GM18511 (cell line): ENCODE results near the gene NPTN.
"Not testable (repeated sequence)": the region's sequence is repeated elsewhere in the genome, so short reads cannot be mapped to it uniquely, and the experiment has no call there.

Source experiments
- ATAC-seq: cut with Tn5 transposase; IDR thresholded peaks from one replicate; pipeline ENCODE4 v1.9.1; 2021; ENCODE audit warnings: mild to moderate bottlenecking, moderate library complexity; ENCODE audit not compliant: unreplicated experiment

NPTN gene

DNA sequence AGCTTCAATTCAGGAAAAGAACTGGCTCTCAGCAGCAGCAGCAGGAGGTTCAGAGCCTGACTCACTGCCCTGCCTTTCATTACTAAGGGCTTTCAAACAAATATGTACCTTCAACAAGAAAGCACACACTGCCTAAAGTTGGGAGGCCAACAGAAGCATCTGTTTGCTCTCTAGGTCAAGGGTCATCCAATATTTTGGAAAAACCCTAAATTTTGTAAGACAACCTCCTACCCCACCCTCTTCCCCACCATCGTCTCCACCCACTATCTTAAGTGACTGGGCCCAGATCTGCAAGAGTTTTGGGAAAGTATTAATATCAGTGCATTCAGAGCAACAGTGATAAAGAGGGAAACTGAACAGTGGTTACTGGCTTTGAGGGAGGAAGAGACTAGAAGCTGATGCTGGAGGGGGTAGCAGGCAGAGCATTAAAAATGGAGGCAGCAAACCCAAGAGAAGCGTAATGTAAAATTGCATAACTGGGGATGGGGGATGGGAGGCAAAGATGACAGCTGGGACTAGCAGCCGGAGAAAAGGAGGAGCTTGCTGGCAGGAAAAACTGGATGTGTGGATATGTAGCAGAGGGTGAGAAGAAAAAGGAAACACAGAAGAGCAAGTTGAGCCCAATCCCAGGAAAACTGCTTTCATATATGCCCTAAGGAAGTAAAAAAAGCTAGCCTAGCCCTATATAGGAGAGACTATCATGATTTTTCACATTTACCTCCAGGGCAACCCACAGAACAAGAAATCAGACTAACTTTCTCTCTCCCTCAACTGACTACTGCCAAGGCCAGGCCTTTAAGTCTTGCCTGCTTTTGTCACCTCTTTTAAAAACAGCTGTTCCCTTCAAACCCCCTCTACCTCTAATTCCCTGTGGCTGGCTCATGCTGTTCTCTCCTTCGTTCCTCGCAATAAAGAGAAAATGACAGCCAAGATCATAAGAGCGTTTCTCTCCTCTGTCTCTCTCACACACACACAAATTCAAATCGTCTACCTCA lies 31.4 kb downstream of the NPTN start:
- ATAC-seq, result no peak

DNA sequence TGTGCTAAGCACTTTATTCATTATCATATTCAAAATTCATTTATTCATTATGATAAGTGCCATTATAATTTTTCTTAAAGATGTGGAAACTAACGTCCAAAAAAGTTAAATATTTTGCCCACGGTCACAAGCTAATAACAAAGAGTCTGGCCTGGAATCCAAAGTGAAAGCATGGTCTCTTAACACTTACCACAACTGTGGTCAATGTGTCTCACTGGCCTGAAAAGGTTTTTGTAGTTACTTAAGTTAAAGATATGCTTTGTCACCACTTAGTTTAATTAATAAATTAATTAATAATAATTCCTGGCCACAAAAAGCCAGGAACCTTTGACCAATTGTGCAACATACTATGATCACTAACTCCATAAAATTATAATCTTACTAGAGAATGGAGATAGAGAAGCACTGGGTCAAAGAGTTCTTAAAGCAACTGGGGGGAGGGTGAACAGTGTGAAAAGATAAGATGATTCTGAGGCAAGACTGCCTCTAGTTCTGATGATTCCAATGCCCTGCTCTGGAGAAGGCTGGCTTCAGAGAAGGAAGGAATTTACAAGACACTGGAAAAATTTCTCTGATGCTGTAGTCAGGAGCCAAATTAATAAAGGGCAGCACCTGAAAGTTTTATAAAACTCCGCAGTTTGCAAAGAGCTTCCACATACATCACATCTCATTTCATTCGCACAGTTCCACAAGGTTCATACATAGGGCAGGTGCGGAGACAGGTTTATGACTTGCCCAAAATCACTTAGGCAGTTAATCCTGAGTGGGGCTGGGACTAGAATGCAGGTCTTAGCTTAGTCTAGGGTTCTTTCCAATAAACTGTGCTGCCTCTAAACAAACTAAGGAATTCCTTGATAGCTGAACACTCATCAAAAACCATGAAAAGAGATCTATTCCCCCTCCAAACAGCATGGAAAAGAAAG lies 32.5 kb downstream of the NPTN start:
- ATAC-seq, result no peak

DNA sequence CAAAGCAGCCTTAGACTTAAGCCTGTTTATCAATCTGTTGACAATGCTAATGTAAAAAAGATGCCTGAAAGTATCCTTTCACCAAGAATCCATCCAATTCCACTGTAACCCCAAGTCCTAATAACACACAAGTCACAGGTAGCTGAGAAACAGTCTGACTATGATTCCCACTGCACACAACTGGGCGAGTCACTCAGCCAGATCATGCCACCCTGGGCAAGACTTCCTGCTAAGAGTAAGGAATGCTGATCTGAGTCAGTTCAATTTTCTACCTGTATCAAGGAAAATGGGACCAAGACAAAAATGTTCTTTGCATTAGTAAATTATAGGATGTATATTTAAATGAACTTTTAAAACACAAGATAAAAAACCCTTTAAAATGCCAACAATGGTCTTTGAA lies 33.3 kb downstream of the NPTN start:
- no peak for ATAC-seq

DNA sequence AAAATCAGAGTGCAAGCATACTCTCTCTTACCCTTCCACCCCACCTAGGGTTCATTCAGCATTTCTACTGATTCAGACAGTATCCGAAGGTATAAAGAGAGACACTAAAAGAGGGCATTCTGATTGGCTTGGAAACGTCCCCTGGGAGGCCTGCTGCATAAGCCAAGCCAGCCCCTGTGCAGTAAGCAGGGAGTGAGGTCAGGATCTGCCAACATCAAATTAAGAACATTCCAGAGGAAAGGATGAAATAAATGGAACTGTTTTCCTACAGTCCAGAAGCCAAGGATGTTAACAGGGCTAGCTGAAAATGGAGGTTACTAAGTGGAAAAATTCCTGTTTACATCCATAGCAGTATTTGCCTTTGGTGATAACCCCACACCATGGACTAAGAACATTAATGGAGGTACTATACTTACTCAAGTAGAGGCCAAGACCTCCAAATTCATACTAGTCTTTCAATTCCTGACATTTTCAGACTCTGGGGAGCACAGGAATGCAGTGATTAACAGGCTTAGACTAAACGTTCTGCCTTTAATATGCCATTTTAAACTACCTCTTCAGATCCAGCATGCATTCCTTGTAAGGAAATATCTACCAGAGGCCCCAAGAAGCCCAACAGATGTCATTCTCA lies 34.5 kb downstream of the NPTN start:
- no peak for ATAC-seq

DNA sequence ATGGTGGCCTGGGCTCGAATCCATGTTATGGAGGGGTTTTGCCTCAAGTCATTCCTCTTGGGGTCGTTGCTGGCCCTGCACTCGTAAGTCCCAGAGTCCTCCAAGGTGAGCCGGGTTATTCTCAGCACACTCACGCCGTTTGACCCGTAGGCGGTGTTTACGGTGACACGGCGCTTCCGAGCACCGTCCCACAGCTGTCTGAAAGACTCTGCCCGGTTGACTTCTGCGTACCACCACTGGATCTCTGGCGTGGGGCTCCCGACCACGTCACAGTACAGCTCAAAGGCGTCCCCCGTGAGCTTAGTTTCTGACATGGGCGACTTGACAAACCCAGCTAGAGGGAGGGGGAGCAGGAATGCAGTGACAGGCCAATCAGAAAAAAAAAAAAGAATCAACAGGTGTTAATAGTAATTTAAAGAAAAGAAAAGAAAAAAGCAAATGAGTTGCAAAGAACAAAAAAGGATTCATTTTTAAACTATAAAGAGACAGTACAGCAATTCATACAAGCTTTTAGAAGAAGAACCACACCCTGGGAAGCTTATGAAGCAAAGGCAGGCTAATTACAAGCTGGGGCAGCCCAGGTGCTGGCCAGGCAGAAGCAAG lies 36.1 kb downstream of the NPTN start:
- no peak for ATAC-seq

DNA sequence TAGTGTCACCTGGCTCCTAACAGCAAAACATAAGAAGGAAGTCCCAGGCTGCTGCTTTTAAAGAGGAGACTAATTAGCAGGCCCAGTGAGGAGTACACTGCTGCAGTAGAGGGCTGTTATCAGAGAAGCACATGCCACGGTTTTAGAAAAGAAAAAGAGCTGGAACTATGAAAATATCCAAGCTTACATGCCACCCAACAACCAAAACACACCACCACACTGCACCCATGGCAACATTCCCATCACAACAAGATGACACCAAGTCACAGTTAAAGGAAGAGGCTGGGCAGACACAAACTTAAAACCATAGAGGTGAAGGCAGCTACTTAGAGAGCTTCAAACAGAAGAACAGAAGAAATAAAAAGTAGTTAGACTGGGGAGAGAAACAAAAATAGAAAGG lies 37.0 kb downstream of the NPTN start:
- no peak for ATAC-seq

DNA sequence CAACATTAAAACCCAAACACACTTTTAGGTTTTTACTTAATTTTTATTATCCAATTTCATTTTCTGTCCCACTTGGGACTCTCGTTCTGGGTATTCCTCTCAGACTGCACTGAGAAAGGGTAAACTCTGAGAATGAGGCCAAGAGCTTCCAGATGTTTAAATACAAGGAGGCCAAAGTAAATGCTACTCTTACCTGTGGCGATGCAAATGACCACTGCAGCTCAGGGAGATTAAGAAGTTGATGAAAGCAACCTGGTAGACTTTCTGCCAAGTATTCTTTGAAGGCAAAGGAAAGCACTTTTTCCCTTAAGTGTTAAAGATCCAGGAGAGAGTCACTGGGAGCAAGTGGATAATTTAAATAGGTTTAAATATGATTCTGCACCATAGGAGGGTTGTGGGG lies 39.1 kb downstream of the NPTN start:
- no peak for ATAC-seq

DNA sequence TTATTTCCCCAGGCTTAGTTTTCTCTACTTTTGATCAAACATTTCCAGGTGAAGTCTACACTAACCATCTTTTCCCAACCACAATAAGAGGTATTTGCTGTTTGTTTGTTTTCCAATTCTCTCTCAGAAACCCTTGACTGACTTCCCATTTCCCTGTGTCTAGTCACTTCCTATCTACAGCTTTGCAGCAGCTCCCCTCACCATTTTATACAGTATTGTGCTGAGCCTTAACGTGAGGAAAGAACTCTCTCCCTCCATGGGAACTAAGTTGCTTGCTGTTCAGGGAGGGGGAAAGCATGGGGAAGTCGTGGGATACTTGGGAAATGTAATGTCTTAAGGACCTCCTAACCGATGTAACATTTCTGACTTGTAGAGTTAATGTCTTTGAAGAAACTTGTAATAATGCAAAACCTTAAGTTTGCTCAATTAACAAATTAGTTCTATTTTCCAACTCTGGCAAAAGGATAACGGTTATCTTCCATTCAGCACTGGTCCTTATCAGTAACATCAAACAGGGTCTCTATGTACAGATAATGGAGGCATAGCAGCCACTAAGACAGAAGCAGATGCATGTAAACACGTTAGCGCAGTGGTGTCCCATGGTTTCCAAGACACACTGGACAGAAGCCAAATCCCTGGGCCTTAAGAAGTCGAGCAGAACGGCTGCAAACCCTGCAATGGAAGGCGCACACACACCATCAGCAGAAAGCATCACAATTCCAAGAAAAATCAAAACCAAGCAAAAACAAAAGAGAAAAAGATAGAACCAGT lies 39.7 kb downstream of the NPTN start:
- no peak for ATAC-seq

DNA sequence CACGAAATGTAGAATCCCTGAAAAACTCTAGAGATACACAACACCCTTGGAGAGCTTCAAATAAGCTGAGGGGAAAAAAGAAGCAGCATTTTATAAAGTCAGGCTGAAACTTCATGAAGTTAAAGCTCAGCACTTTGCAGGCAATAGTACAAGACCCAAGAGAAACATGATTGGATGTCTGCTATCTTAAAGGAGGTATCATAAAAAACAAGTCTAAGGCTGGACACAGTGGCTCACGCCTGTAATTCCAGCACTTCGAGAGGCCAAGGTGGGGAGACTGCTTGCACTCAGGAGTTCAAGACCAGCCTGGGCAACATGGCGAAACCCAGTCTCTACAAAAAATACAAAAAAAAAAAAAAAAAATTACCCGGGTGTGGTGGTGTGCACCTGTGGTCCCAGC lies 42.9 kb downstream of the NPTN start:
- ATAC-seq, result no peak

DNA sequence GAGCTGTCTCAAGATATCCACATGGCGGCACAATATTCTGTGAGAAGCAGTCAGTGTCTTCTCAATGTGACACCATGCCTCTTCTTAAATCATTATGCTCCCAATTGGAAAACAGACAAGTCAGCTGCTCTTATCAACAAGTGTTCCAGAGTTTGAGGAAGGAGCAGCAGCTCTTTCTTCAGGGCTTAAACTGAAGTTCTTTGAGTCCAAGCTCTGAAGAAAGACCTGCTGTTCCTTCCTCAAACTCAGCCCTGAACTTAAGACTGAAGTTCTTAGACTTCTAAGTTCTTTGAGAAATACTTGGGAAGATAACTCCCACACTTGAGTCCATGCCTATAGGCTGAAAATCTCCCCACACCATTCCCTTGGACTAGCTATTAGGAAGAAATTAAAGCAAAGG lies 43.4 kb downstream of the NPTN start:
- ATAC-seq, result no peak

DNA sequence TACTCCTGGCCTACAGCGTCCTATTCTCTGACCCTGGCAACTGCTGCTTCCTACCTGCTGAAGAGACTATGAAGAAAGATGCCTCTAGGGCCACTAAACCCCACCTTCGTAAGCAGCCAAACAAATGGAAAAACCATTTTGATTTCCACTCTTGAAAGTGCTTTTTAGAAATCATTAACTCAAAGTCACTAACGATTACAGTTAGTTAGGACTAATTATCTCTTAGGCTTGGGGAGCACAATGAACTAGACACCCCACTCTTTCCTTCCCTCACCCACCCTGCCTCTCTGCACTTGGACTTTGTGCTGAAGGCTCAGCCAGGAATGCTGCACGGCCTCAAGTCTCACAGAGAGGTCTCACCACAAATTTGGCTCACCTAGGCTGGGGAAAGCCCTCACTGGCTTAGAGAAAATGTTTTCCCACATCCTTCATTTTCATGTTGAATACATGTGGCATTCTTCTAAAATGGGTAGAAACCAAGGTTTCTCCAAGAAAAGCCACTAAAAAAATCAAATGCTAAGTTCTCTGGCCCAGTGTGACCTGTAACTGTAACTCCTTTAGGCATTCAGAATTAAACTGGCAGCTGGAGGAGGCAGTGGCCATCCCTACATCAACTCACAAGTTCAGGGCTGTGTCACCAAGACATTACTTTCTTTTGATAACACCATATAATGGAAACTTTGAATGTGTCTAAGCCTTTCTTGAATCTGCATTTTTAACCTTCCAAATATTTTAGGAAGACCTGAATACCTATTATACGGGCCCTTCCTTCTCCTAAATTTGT lies 47.1 kb downstream of the NPTN start:
- no peak for ATAC-seq

DNA sequence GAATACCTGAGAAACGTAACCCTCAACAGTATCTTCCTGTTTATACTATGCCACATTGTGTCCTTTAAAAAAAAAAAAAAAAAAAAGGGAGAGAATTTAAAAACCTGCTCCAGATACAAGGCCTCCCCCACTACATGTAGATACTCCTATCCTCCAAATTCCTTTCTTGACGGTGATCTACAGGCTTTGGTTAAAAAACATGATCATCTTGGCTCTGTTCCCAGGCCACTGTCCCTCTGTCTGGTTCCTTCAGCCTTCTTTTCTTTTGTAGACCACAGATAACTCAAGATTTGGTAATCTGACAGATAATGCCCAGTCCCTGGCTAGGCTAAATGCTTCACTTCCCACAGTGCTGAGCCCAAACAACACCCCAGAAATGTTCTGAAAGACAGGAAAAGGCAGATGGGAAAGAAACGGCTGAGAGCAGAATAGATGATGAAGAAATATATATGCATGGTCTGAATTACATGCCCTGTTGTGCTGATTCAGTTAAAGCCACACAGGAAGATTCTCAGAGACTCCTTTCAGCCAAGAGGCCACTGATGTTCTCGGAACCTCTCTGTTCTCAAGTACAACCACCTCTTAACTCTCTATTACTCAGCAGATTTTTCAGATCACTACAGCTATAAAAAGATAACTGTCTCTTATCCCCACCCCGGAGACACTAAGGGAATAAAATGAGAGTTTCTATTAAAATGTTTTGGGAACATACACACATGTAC lies 48.3 kb downstream of the NPTN start:
- ATAC-seq, result no peak

DNA sequence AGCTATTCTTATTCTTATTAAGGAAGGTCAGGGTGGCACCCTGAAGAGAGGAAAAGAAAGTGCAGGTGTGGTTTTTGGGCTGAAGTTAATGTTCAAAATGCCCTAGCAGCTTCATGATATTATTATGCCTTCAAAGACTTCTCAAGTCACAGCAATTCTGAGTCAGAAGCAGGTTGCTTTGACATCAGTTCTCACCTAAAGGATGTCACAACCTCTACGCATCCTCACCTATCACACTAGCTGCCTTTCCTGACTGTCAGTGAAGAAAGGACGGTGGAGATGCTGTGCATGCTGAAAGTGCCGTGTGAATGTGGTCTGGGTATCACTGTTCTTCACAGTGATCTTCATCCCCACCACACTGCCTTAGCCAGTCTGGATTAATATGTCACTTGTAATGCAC lies 49.6 kb downstream of the NPTN start:
- ATAC-seq, result no peak

DNA sequence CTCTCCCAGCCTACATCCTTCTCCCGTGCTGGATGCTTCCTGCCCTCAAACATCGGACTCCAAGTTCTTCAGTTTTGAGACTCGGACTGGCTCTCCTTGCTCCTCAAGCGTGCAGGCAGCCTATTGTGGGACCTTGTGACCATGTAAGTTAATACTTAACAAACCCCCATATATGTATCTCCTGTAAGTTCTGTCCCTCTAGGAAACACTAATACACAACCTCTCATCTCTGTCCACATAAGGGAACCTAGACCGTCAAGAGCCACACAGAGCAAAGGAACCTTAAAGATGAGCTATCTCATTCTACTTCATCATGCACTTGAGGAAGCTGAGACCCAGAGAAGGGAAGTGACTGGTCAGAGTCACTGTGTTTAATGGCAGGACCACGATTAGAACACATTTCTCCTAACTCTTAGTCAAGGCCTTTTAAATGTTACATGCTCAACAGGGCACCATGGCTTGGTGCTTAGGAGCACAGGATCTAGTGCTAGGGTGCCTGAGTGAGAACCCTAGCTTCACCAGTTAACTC lies 50.3 kb downstream of the NPTN start:
- ATAC-seq, result no peak

DNA sequence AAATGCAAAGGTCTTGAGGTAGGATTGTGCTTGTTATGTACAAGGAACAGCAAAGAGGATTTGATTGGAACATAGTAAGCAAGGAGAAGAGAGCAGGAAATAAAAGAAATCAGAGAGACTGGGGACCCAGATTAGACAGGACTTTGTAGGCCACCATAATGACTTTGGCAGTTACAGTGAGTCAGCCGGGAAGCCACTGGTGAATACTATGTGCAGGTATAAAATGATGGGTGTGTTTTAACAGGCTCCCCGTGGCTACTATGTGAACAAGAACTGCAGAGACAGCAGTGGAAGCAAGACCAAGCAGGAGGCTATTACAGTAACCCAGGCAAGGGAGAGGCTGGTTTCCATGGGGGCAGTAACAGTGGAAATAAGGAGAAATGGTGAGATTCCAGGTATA lies 55.2 kb downstream of the NPTN start:
- ATAC-seq, result no peak

DNA sequence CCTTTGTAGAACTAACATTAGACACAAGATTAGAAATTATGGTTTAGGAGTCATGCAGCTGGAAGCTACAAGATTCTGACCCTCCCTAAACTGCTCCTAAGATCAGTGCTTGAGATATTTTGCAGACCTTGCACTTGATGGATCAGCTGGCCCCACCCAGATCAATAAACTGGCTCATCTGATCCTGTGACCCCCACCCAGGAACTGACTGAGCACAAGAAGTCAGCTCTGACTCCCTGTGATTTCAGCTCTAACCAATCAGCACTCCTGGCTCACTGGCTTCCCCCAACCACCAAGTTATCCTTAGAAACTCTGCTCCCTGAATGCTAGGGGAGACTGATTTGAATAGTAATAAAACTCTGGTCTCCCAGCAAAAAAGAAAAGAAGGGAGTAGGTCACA lies 55.6 kb downstream of the NPTN start:
- ATAC-seq, result not testable (repeated sequence)

DNA sequence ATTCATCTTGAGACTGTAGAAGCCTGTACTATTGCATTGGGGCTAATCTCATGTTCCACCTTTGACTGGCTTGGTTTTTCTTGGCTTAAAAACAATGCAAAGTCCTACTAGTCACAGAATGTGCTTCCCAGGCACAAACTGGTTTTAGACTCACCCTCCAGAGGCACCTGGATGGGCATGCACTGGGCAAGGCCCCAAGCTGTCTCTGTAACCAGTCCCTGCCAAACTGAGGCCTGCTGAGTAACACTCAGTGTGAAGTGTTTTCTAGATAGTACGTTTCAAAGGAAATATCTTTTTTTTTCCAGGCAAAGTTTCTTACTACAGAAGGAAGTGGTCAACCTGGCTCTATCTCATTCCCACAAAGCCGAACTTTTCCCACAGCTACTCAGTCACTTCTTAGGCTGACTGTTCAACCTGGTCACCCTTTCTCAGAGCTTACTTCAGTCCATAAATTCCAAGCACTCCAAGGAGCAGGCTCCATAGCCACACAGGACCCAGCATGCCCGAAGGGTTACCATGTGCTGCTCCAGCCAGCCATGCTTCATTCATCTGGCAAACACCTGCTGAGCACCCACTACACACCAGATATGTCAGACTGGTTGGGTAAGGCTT lies 57.4 kb downstream of the NPTN start:
- ATAC-seq, result no peak

DNA sequence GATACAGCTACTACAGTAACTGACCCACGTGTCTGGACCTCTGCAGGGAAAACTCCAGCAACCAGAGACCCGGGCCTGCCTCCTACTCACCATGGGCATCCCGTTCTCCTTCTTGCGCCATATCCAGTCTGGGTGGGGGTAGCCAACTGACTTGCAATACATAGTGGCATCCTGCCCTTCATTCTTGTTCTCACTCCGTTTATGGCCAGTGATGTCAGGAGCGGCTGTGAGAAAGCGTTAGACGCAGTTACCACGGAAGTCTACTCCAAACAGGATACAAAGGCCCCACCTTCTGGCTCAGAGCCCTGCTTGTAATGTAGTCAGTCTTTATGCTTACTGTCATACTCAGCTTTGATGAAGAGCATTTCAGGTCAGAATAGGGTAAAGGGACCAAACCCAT lies 59.6 kb downstream of the NPTN start:
- ATAC-seq, result no peak
